Esophagus muscularis mucosa (tissue), 4 donors: Measurements from ENCODE around the gene SLC9A8. TPM values are rescaled to one million over a fixed set of nuclear protein-coding genes. Genes with fewer than 3 reads are reported as not detected.
"Not testable (repeated sequence)": the region's sequence is repeated elsewhere in the genome, so short reads cannot be mapped to it uniquely, and the experiment has no call there.

Source experiments
- DNase-seq: peaks from one replicate; pipeline ENCODE4 v3.0.0-alpha.2; 2017; ENCODE audit errors: extremely low spot score
- H3K27ac ChIP-seq, 4 donors: fragments of 200-600 bp; sonication (generic); replicated peaks in 1 of 4; 1 replicate in 3 of 4; 2 replicates in 1 of 4; pipeline ENCODE4 v1.5.1; 2016 to 2019; ENCODE audit warnings: mild to moderate bottlenecking in 1 of 4
- H3K27me3 ChIP-seq, 4 donors: fragments of 200-600 bp; sonication (generic); one replicate each; pipeline versions ENCODE4 v1.5.1 to v1.6.0; 2016 to 2019
- H3K36me3 ChIP-seq, 4 donors: fragments of 200-600 bp; sonication (generic); one replicate each; pipeline ENCODE4 v1.5.1; 2016 to 2019
- H3K4me1 ChIP-seq, 4 donors: fragments of 200-600 bp; sonication (generic); one replicate each; pipeline ENCODE4 v1.5.1; 2016 to 2019
- H3K4me3 ChIP-seq, 4 donors: fragments of 200-600 bp; sonication (generic); 1 replicate in 2 of 4; 2 replicates in 2 of 4; pipeline ENCODE4 v1.5.1; 2016 to 2019; ENCODE audit warnings: mild to moderate bottlenecking in 4 of 4, moderate library complexity in 1 of 4
- H3K9me3 ChIP-seq, 4 donors: fragments of 200-600 bp; sonication (generic); 1 replicate in 3 of 4; 2 replicates in 1 of 4; pipeline ENCODE4 v1.5.1; 2016 to 2019
- EP300 ChIP-seq: sonication (generic); formaldehyde crosslinking; IDR thresholded peaks from one replicate; pipeline ENCODE4 v1.6.1; 2017; ENCODE audit warnings: antibody characterized with exemption
- POLR2A ChIP-seq: fragments of 450-650 bp; IDR thresholded peaks from one replicate; pipeline ENCODE4 v1.6.1; 2017; ENCODE audit warnings: antibody characterized with exemption, moderate library complexity, mild to moderate bottlenecking, low read depth
- POLR2AphosphoS5 ChIP-seq, 2 donors: sonication (generic); formaldehyde crosslinking; IDR thresholded peaks; one replicate each; pipeline ENCODE4 v1.6.1; 2017; ENCODE audit warnings: antibody characterized with exemption in 2 of 2
- WGBS: methylation state at CpG from one replicate; pipeline ENCODE4 v1.1.5; 2018; 5-methylcytosine and 5-hydroxymethylcytosine counted together
- intact Hi-C: fragments of 100-400 bp; cut with DNase I; formaldehyde crosslinking; loops from one replicate; pipeline ENCODE4 v1.15.1; 2023
- total RNA-seq, 4 donors: library from RNA; depleted of rRNA; stranded (reverse); fragments of >200 nt; gene quantifications; one replicate each; pipeline versions ENCODE4 v1.1.0 to v1.2.1, GENCODE V29; 2016
- TF ChIP-seq, protein P1 (sequence below), 3 experiments: fragments of 200-600 bp in 2 of 3; fragments of 450-650 bp in 1 of 3; sonication (generic) in 2 of 3; IDR thresholded peaks; one replicate each; pipeline ENCODE4 v1.5.1; 2017 to 2019; ENCODE audit warnings: antibody characterized with exemption in 3 of 3, mild to moderate bottlenecking in 2 of 3, moderate library complexity in 1 of 3

Gene SLC9A8
- total RNA-seq, 4 donors from 2014 or later: 7.5 to 9.0 (median 7.5) TPM

DNA sequence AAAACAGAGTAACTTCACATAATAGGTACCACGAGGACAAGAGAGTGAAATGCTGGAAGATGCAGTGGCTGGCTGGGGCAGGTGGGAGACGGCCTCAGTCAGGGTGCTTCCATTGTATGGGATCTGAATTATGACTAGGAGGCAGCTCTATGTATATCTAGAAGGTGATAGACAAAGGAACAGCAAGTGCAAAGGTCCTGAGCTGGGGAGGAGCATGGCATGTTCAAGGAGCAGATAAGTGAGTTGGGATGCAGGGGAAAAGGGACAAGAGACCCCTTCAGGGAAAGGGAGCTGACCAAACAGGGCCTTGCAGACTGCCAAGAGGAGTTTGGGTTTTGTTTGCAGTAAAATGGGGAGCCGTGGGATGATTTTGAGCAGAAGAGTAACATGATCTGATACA lies 8.3 kb upstream of the SLC9A8 start:
- no peaks in the 10 kb centered on the region for H3K36me3 ChIP-seq
- 81% methylated on average over 3 of the region's 3 CpGs for WGBS
- intact Hi-C loops: no loop called here

DNA sequence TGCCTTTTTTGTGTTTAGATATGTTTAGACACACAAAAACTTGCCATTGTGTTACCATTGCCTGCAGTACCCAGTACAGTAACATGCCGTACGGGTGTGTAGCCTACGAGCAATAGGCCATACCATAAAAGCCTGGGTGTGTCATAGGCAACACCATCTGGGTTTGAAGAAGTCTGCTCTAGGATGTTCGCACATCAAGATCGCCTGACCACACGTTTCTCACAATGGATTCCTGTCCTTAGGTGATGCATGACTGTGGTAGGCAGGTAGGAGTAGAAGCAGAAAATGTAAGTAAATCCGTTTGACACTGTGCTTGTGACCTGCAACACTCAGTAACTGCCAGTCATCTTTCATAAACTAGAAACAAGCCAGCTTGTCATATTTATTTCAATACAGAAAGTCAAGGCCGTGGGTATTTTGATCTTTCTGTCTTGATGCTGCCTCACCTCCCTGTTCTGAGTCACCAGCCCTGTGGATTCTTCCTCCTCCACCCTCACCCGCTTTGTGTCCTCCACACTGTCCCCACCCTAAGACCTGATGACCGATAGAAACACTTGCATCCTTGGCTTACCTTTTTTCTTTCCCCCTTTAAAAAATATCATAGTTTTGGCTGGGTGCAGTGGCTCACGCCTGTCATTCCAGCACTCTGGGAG lies 7.3 kb upstream of the SLC9A8 start:
- H3K4me3 ChIP-seq, H3K27me3 ChIP-seq, H3K36me3 ChIP-seq, DNase-seq, H3K4me1 ChIP-seq, H3K27ac ChIP-seq, H3K9me3 ChIP-seq, intact Hi-C loops: not testable (repeated sequence)
- WGBS: 91% methylated on average over 10 of the region's 11 CpGs

More for the DNA sequence above, 8.3 kb upstream of the SLC9A8 start:
- H3K4me1 ChIP-seq: no peaks in the 10 kb centered on the region
- H3K27ac ChIP-seq: no peak overlapping the region
- DNase-seq: no peak
- TF ChIP-seq, protein P1, sequence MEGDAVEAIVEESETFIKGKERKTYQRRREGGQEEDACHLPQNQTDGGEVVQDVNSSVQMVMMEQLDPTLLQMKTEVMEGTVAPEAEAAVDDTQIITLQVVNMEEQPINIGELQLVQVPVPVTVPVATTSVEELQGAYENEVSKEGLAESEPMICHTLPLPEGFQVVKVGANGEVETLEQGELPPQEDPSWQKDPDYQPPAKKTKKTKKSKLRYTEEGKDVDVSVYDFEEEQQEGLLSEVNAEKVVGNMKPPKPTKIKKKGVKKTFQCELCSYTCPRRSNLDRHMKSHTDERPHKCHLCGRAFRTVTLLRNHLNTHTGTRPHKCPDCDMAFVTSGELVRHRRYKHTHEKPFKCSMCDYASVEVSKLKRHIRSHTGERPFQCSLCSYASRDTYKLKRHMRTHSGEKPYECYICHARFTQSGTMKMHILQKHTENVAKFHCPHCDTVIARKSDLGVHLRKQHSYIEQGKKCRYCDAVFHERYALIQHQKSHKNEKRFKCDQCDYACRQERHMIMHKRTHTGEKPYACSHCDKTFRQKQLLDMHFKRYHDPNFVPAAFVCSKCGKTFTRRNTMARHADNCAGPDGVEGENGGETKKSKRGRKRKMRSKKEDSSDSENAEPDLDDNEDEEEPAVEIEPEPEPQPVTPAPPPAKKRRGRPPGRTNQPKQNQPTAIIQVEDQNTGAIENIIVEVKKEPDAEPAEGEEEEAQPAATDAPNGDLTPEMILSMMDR (IDR thresholded peaks at IDR 0.05): no peak
- no peak for TF ChIP-seq EP300
- no peak for TF ChIP-seq POLR2AphosphoS5 (IDR thresholded peaks at IDR 0.05)
- no peak for TF ChIP-seq POLR2A
- H3K9me3 ChIP-seq: no peaks in the 10 kb centered on the region
- H3K27me3 ChIP-seq: no peaks in the 10 kb centered on the region
- no peak overlapping the region for H3K4me3 ChIP-seq

DNA sequence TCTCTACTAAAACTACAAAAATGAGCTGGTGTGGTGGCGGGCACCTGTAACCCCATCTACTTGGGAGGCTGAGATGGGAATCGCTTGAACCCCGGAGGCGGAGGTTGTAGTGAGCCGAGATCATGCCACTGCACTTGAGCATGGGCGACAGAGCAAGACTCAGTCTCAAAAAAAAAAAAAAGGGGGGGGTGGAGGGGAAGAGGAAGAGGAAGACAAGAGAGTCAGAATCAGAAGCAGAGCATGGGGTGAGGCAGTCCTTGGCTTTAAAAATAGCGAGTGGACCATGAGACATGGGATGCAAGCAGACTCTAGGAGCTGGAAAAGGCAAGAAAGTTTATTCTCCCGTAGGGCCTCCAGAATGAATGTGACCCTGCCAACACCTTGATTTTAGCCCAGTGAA lies 3.9 kb upstream of the SLC9A8 start:
- intact Hi-C loops: no loop called here
- H3K36me3 ChIP-seq: no peaks in the 10 kb centered on the region
- TF ChIP-seq POLR2AphosphoS5 (IDR thresholded peaks at IDR 0.05): no peak
- TF ChIP-seq, protein P1 (IDR thresholded peaks at IDR 0.05): no peak
- no peak for TF ChIP-seq EP300
- no peak for TF ChIP-seq POLR2A

DNA sequence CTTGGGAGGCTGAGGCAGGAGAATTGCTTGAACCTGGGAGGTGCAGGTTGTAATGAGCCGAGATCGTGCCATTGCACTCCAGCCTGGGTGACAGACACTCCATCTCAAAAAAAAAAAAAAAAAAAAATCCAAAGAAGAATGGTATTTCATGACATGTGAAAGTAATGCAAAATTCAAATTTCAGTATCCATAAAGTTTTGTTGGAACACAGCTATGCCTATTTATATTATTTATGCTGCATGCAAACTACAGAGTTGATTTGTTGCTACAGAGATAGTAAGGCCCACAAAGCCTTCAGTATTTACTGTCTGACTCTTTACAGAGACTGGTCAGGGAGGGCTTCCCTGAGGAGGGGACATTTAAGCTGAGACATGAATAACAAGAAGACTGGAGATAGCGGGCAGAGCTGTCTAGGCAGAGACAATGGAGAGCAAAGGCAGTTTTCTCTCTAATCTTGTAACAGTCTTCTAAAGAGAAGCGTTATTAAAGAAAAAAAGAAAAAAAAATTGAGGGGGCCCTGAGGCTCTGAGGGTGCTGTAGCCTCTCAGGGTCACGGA lies 2.7 kb upstream of the SLC9A8 start:
- Histone ChIP-seq H3K9me3 (no peaks in the 10 kb centered on the region), H3K4me3 (no peak overlapping the region), H3K36me3 (peaks cover 0 to 2% (median under 1%) of the 10 kb centered on the region in 4 donors), H3K27ac (no peak overlapping the region), H3K27me3 (no peaks in the 10 kb centered on the region), H3K4me1 (peaks cover 17 to 23% (median 19%) of the 10 kb centered on the region in 4 donors)
- intact Hi-C loops: no loop called here
- no peak for TF ChIP-seq EP300
- TF ChIP-seq POLR2AphosphoS5 (IDR thresholded peaks at IDR 0.05): no peak
- TF ChIP-seq POLR2A: no peak
- TF ChIP-seq, protein P1 (IDR thresholded peaks at IDR 0.05): no peak
- WGBS: 95% methylated on average over 5 of the region's 5 CpGs
- DNase-seq: no peak

More for the DNA sequence above, 3.9 kb upstream of the SLC9A8 start:
- H3K9me3 ChIP-seq: no peaks in the 10 kb centered on the region
- H3K27ac ChIP-seq: no peak overlapping the region
- WGBS: 86% methylated on average over 8 of the region's 8 CpGs
- DNase-seq: no peak
- H3K27me3 ChIP-seq: no peaks in the 10 kb centered on the region
- H3K4me1 ChIP-seq: peaks cover 12 to 14% (median 13%) of the 10 kb centered on the region in 4 donors
- no peak overlapping the region for H3K4me3 ChIP-seq

DNA sequence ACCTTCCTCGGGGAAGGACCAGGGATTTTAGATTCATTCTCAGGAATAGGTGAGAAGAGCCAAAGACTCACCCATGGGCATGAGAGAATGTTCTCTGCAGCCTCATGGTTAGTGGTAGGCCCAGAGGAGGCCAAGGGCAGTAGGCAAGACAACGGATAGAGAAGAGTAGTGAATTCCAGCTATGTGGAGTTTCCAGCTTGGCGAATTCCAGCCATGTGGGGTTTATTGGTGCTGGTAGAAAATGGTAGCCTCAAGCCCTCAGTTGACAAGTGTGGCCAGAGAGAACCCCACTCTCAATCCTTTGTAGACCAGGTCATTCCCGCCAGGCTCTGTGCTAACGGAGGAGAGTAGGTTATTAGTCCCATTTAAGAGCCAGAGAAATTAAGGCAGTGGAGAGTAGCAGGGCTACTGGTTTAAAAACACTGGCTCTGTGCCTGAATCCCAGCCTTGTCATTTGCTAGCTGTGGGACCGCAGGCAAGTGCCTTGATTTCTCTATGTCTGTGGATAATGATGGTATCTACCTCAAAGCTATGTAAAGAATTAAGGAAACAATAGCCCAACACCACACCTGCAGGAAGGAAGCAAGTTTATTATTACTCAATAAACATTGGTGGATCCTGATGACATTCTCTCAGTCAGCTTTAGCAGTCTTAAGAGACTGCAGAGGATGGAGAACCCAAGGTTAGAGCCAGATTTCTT lies 2.0 kb upstream of the SLC9A8 start:
- 90% methylated on average over 6 of the region's 6 CpGs for WGBS
- peaks cover 6 to 10% (median 8%) of the 10 kb centered on the region in 4 donors for H3K36me3 ChIP-seq
- no peaks in the 10 kb centered on the region for H3K9me3 ChIP-seq
- DNase-seq: no peak
- H3K27me3 ChIP-seq: no peaks in the 10 kb centered on the region
- H3K27ac ChIP-seq: no peak overlapping the region
- peaks cover 17 to 23% (median 19%) of the 10 kb centered on the region in 4 donors for H3K4me1 ChIP-seq
- no peak overlapping the region for H3K4me3 ChIP-seq
- intact Hi-C loops: no loop called here
- TF ChIP-seq POLR2AphosphoS5 (IDR thresholded peaks at IDR 0.05) (no peak), POLR2A (no peak), EP300 (no peak)
- TF ChIP-seq, protein P1 (IDR thresholded peaks at IDR 0.05): no peak
